HG02588 (cell line): ENCODE measurements around the gene C14orf93.
A peak's percentile ranks its signal among the peaks of the same experiment; 100 is the strongest.
"Not testable (repeated sequence)": the region's sequence is repeated elsewhere in the genome, so short reads cannot be mapped to it uniquely, and the experiment has no call there.

Experiments used
- ATAC-seq: cut with Tn5 transposase; IDR thresholded peaks from one replicate; pipeline ENCODE4 v1.9.1; 2021; ENCODE audit warnings: mild to moderate bottlenecking, moderate library complexity; ENCODE audit not compliant: unreplicated experiment

C14orf93 gene

GRCh38 chr14:23021889-23022442 is 12.0 kb upstream of the C14orf93 start:
- no peak for ATAC-seq

GRCh38 chr14:23021434-23021833 is 11.5 kb upstream of the C14orf93 start:
- ATAC-seq, result no peak

GRCh38 chr14:23020143-23021128 is 10.5 kb upstream of the C14orf93 start:
- ATAC-seq, result no peak

GRCh38 chr14:23018107-23018506 is 8.2 kb upstream of the C14orf93 start:
- no peak for ATAC-seq

- ATAC-seq, result no peak
Observed at GRCh38 chr14:23017091-23017490, 7.1 kb upstream of the C14orf93 start.

GRCh38 chr14:23015618-23016017 is 5.7 kb upstream of the C14orf93 start:
- ATAC-seq, result no peak

- not testable (repeated sequence) for ATAC-seq
Observed at GRCh38 chr14:23013749-23014054, 3.8 kb upstream of the C14orf93 start.

GRCh38 chr14:23013054-23013748 is 3.3 kb upstream of the C14orf93 start:
- no peak for ATAC-seq

GRCh38 chr14:23009483-23009938 is 432 bp downstream of the C14orf93 start:
- no peak for ATAC-seq

GRCh38 chr14:23008831-23009230 is 1.1 kb downstream of the C14orf93 start:
- ATAC-seq, result no peak

- ATAC-seq, result peak; percentile 94
Observed at GRCh38 chr14:23006544-23007419, 3.2 kb downstream of the C14orf93 start.

- no peak for ATAC-seq
Observed at GRCh38 chr14:23006188-23006534, 3.8 kb downstream of the C14orf93 start.

- no peak for ATAC-seq
Observed at GRCh38 chr14:23005451-23006187, 4.3 kb downstream of the C14orf93 start.

- not testable (repeated sequence) for ATAC-seq
Observed at GRCh38 chr14:23004274-23004673, 5.7 kb downstream of the C14orf93 start.

- no peak for ATAC-seq
Observed at GRCh38 chr14:23002592-23002991, 7.4 kb downstream of the C14orf93 start.

- ATAC-seq, result no peak
Observed at GRCh38 chr14:23000860-23001259, 9.1 kb downstream of the C14orf93 start.

- ATAC-seq, result no peak
Observed at GRCh38 chr14:22998329-22999012, 11.5 kb downstream of the C14orf93 start.

- ATAC-seq, result no peak
Observed at GRCh38 chr14:22997676-22998323, 12.1 kb downstream of the C14orf93 start.
